ENCODE data around the gene BCL2L13. TPM values are rescaled to one million over a fixed set of nuclear protein-coding genes. Genes with fewer than 3 reads are reported as not detected.

The BCL2L13 gene
- total RNA-seq, 6 donors from 2014 or later = 40.4 to 67.1 (median 45.7) TPM

- Histone ChIP-seq H3K27ac (peak overlapping the region in 1 of 4 donors; percentile 91), H3K27me3 (no peaks in the 10 kb centered on the region), H3K9me3 (no peaks in the 10 kb centered on the region), H3K36me3 (no peaks in the 10 kb centered on the region), H3K4me1 (peaks cover 12 to 55% (median 33%) of the 10 kb centered on the region in 4 donors), H3K4me3 (peak overlapping the region in 2 of 4 donors; percentile 84 to 92)
- ATAC-seq (ENCODE audit: low FRiP score in 2 of 2) (no peak), DNase-seq (no peak)
- TF ChIP-seq POLR2A (IDR thresholded peaks at IDR 0.05) (no peak), CTCF (IDR thresholded peaks at IDR 0.05) (no peak), POLR2AphosphoS5 (IDR thresholded peaks at IDR 0.05) (no peak), EP300 (IDR thresholded peaks at IDR 0.05) (no peak)
- WGBS, 2 donors = 81 to 86% methylated on average over 25 to 27 of the region's 27 CpGs
These were observed 136.5 kb downstream of the BCL2L13 start for GRCh38 chr22:17774926-17775685.

- no peaks in the 10 kb centered on the region for H3K27me3 ChIP-seq
- peak overlapping the region in 1 of 4 donors; percentile 88 for H3K27ac ChIP-seq
- H3K9me3 ChIP-seq = no peaks in the 10 kb centered on the region
- ATAC-seq (ENCODE audit: low FRiP score in 2 of 2) = no peak
- no peak overlapping the region for H3K4me3 ChIP-seq
- no peaks in the 10 kb centered on the region for H3K36me3 ChIP-seq
- TF ChIP-seq POLR2A (IDR thresholded peaks at IDR 0.05) (no peak), POLR2AphosphoS5 (IDR thresholded peaks at IDR 0.05) (no peak), EP300 (IDR thresholded peaks at IDR 0.05) (no peak), CTCF (IDR thresholded peaks at IDR 0.05) (no peak)
- peaks cover 12 to 51% (median 36%) of the 10 kb centered on the region in 4 donors for H3K4me1 ChIP-seq
- DNase-seq = no peak
- WGBS, 2 donors = 95 to 96% methylated on average over 10 of the region's 10 CpGs
These were observed 137.4 kb downstream of the BCL2L13 start for GRCh38 chr22:17775781-17776465.

GRCh38 chr22:17777005-17777716 lies 138.6 kb downstream of the BCL2L13 start:
- WGBS, 2 donors = 54 to 62% methylated on average over 27 of the region's 27 CpGs
- H3K9me3 ChIP-seq = no peaks in the 10 kb centered on the region
- ATAC-seq (ENCODE audit: low FRiP score in 2 of 2) (peak in 1 of 2 donors; percentile 1), DNase-seq (peak; percentile 56 to 72)
- peaks cover 24 to 55% (median 41%) of the 10 kb centered on the region in 4 donors for H3K4me1 ChIP-seq
- peak overlapping the region; percentile 81 to 89 (median 88) for H3K27ac ChIP-seq
- H3K27me3 ChIP-seq = no peaks in the 10 kb centered on the region
- TF ChIP-seq POLR2AphosphoS5 (IDR thresholded peaks at IDR 0.05) (peak; percentile 19 to 26), POLR2A (IDR thresholded peaks at IDR 0.05) (peak in 1 of 4 donors; percentile 41), CTCF (IDR thresholded peaks at IDR 0.05) (no peak)
- no peaks in the 10 kb centered on the region for H3K36me3 ChIP-seq
- peak overlapping the region in 3 of 4 donors; percentile 30 to 45 (median 45) for H3K4me3 ChIP-seq

- peak overlapping the region in 3 of 4 donors; percentile 30 to 45 (median 45) for H3K4me3 ChIP-seq
- TF ChIP-seq POLR2AphosphoS5 (IDR thresholded peaks at IDR 0.05) = no peak
- no peak for TF ChIP-seq EP300 (IDR thresholded peaks at IDR 0.05)
- TF ChIP-seq POLR2A (IDR thresholded peaks at IDR 0.05) = no peak
- no peak for TF ChIP-seq CTCF (IDR thresholded peaks at IDR 0.05)
- no peaks in the 10 kb centered on the region for H3K9me3 ChIP-seq
- 56 to 88% methylated on average over 6 of the region's 6 CpGs for WGBS, 2 donors
- no peak for ATAC-seq (ENCODE audit: low FRiP score in 2 of 2)
- H3K27me3 ChIP-seq = no peaks in the 10 kb centered on the region
- H3K27ac ChIP-seq = peak overlapping the region; percentile 81 to 89 (median 88)
- H3K36me3 ChIP-seq = no peaks in the 10 kb centered on the region
- DNase-seq = no peak
- H3K4me1 ChIP-seq = peaks cover 21 to 52% (median 38%) of the 10 kb centered on the region in 4 donors
These were observed 139.1 kb downstream of the BCL2L13 start for GRCh38 chr22:17777717-17778044.
